ENCODE measurements around the gene PIEZO1.

The PIEZO1 gene

GRCh38 chr16:88753191-88753590 is 31.8 kb downstream of the PIEZO1 start:
- no peak overlapping the region for H3K4me2 ChIP-seq (ENCODE audit: low read length)
- H3K9me3 ChIP-seq (ENCODE audit: control insufficient read depth, insufficient read depth, low read length): no peaks in the 10 kb centered on the region
- H3K36me3 ChIP-seq (ENCODE audit: control insufficient read depth, low read length): peaks cover 17% of the 10 kb centered on the region
- H3K9me2 ChIP-seq (replicated peaks; ENCODE audit: control insufficient read depth, low read length): no peaks in the 10 kb centered on the region
- H3K4me3 ChIP-seq (ENCODE audit: low read length): no peak overlapping the region
- no peaks in the 10 kb centered on the region for H3F3A ChIP-seq (ENCODE audit: control insufficient read depth, insufficient read depth)
- peaks cover 4% of the 10 kb centered on the region for H3K4me1 ChIP-seq (ENCODE audit: control insufficient read depth, low read length)
- H3K27ac ChIP-seq (ENCODE audit: low read depth, low read length): no peak overlapping the region
- TF ChIP-seq EZH2phosphoT487 (IDR thresholded peaks at IDR 0.05; ENCODE audit: borderline replicate concordance, low read length) (no peak), CTCF (IDR thresholded peaks at IDR 0.05; ENCODE audit: low read depth, low read length, poor library complexity, severe bottlenecking) (no peak)
- peaks cover 8% of the 10 kb centered on the region; the same call in 1 of the 2 replicates for H4K20me1 ChIP-seq (ENCODE audit: control insufficient read depth, insufficient read depth, low read depth, low read length)
- H3K27me3 ChIP-seq (ENCODE audit: control insufficient read depth, low read length): no peaks in the 10 kb centered on the region
- peaks cover 83% of the 10 kb centered on the region for H3K79me2 ChIP-seq (ENCODE audit: control insufficient read depth, low read length)

- Histone ChIP-seq H3K9me2 (replicated peaks; ENCODE audit: control insufficient read depth, low read length) (no peaks in the 10 kb centered on the region), H3K36me3 (ENCODE audit: control insufficient read depth, low read length) (peaks cover 24% of the 10 kb centered on the region), H3K9me3 (ENCODE audit: control insufficient read depth, insufficient read depth, low read length) (no peaks in the 10 kb centered on the region), H3K79me2 (ENCODE audit: control insufficient read depth, low read length) (peaks cover 83% of the 10 kb centered on the region), H3K27me3 (ENCODE audit: control insufficient read depth, low read length) (no peaks in the 10 kb centered on the region), H3K4me1 (ENCODE audit: control insufficient read depth, low read length) (peaks cover 11% of the 10 kb centered on the region), H3K4me3 (ENCODE audit: low read length) (no peak overlapping the region), H3K4me2 (ENCODE audit: low read length) (no peak overlapping the region), H3F3A (ENCODE audit: control insufficient read depth, insufficient read depth) (0 out of 2 replicates have a peak, but pooled peaks cover 1% of the 10 kb centered on the region), H3K27ac (ENCODE audit: low read depth, low read length) (no peak overlapping the region), H4K20me1 (ENCODE audit: control insufficient read depth, insufficient read depth, low read depth, low read length) (peaks cover 7% of the 10 kb centered on the region; the same call in 1 of the 2 replicates)
- no peak for TF ChIP-seq CTCF (IDR thresholded peaks at IDR 0.05; ENCODE audit: low read depth, low read length, poor library complexity, severe bottlenecking)
- TF ChIP-seq EZH2phosphoT487 (IDR thresholded peaks at IDR 0.05; ENCODE audit: borderline replicate concordance, low read length): no peak
These were observed 32.5 kb downstream of the PIEZO1 start for GRCh38 chr16:88752386-88753002.

- Histone ChIP-seq H3K4me3 (ENCODE audit: low read length) (no peak overlapping the region), H3K9me2 (replicated peaks; ENCODE audit: control insufficient read depth, low read length) (no peaks in the 10 kb centered on the region), H3K9me3 (ENCODE audit: control insufficient read depth, insufficient read depth, low read length) (no peaks in the 10 kb centered on the region), H3K79me2 (ENCODE audit: control insufficient read depth, low read length) (peaks cover 76% of the 10 kb centered on the region), H3K27me3 (ENCODE audit: control insufficient read depth, low read length) (no peaks in the 10 kb centered on the region), H3F3A (ENCODE audit: control insufficient read depth, insufficient read depth) (peaks cover 6% of the 10 kb centered on the region; the same call in 1 of the 2 replicates), H4K20me1 (ENCODE audit: control insufficient read depth, insufficient read depth, low read depth, low read length) (peaks cover 12% of the 10 kb centered on the region), H3K4me2 (ENCODE audit: low read length) (no peak overlapping the region), H3K4me1 (ENCODE audit: control insufficient read depth, low read length) (peaks cover 25% of the 10 kb centered on the region), H3K27ac (ENCODE audit: low read depth, low read length) (no peak overlapping the region), H3K36me3 (ENCODE audit: control insufficient read depth, low read length) (peaks cover 25% of the 10 kb centered on the region)
- TF ChIP-seq CTCF (IDR thresholded peaks at IDR 0.05; ENCODE audit: low read depth, low read length, poor library complexity, severe bottlenecking): no peak
- no peak for TF ChIP-seq EZH2phosphoT487 (IDR thresholded peaks at IDR 0.05; ENCODE audit: borderline replicate concordance, low read length)
These were observed 34.2 kb downstream of the PIEZO1 start for GRCh38 chr16:88750854-88751253.

Data from DOHH2 (cell line).